Neuron (in vitro differentiated cells): ENCODE measurements around the gene LYZL2.

ENCODE experiments used
- H2AFZ ChIP-seq: one replicate; pipeline ENCODE4 v1.6.1; 2013; ENCODE audit warnings: low read depth, mild to moderate bottlenecking, inconsistent platforms, low read length, moderate library complexity
- H3K27me3 ChIP-seq: one replicate; pipeline ENCODE4 v1.6.1; 2013; ENCODE audit warnings: low read length; ENCODE audit not compliant: insufficient read depth
- H3K36me3 ChIP-seq: one replicate; pipeline ENCODE4 v1.6.1; 2013; ENCODE audit warnings: low read length; ENCODE audit not compliant: insufficient read depth
- H3K4me1 ChIP-seq: one replicate; pipeline ENCODE4 v1.6.1; 2013; ENCODE audit warnings: low read length; ENCODE audit not compliant: insufficient read depth
- H3K4me3 ChIP-seq: 2 replicates; pipeline ENCODE4 v1.5.1; 2013; ENCODE audit warnings: mild to moderate bottlenecking, low read length, moderate library complexity
- H3K9me3 ChIP-seq: one replicate; pipeline ENCODE4 v1.6.1; 2013; ENCODE audit warnings: low read length

Gene LYZL2

DNA sequence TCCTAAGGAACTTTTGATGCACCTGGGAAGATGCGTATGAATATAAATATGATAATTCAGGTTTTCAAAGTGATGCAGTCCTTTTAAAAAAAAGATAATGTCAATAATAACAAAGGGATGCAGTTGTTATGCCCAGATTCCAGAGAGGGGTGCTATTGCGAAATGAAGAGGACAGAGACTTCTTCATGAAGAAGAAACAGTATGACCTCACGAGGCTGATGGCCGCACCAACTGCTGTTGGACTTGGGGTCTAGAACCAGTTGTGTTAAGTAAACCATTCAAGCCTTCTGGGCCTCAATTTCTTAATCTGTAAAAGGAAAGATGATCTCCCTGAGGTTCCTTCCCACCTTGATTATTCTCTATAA, 55.1 kb downstream of the LYZL2 start:
- Histone ChIP-seq H3K36me3 (no peaks in the 10 kb centered on the region), H3K9me3 (no peaks in the 10 kb centered on the region), H2AFZ (no peak overlapping the region), H3K4me3 (no peak overlapping the region), H3K4me1 (peaks cover 4% of the 10 kb centered on the region), H3K27me3 (no peaks in the 10 kb centered on the region)

DNA sequence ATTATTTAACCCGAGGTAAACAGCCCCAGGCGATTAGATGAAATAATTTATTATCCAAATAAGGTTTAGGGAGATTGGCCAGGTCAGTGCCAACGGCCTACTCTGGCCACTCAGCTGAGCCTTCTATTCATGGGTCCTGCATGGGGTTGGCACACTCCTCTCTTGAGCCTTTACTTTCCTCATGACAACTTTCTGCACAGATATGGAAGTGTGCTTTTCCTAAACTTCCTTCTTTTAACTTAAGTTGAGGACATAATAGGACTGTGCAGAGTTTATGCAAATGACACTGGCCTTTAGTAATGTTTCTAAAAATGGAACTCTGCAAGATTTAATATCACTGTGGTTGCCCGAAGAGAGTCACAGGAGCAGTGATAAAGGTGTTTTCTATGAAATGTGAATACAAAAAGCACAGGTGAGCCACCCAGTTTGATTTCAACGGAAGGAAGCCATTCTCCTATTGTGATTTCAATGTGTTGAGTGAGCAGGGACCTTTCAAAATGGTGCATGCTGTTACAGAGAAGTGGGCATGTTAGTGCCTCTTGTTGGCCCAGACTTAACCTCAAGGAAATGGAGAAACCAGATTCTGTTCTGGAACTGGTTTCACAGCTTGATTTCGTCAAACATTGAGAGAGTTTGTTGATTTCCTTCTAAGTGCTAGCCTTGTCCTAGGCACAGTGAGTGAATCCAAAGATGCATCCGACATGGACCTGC, 55.7 kb downstream of the LYZL2 start:
- no peaks in the 10 kb centered on the region for H3K36me3 ChIP-seq
- H3K27me3 ChIP-seq, result no peaks in the 10 kb centered on the region
- no peaks in the 10 kb centered on the region for H3K4me1 ChIP-seq
- H2AFZ ChIP-seq, result no peak overlapping the region
- no peaks in the 10 kb centered on the region for H3K9me3 ChIP-seq
- no peak overlapping the region for H3K4me3 ChIP-seq

DNA sequence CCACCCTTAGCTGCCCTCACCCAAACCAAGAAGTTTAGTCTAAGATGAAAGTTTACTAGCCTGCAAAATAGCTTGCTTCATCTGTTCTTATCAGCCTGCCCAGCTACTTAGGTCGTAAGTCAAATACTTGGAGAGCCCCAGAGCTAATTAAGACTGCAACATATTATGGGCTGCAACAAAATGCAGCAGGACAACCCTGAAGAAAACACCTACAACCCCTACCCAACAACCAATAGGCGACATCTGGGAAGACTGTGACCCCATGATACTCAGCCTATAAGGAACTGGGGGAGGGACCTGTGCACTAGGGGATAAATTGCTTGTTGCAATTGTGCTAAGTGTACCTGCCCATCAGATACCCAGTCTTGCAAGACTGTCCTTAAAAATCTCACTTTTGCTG, 64.1 kb downstream of the LYZL2 start:
- H3K27me3 ChIP-seq, result no peaks in the 10 kb centered on the region
- no peaks in the 10 kb centered on the region for H3K4me1 ChIP-seq
- no peak overlapping the region for H3K4me3 ChIP-seq
- no peak overlapping the region for H2AFZ ChIP-seq
- H3K9me3 ChIP-seq, result no peaks in the 10 kb centered on the region
- no peaks in the 10 kb centered on the region for H3K36me3 ChIP-seq

DNA sequence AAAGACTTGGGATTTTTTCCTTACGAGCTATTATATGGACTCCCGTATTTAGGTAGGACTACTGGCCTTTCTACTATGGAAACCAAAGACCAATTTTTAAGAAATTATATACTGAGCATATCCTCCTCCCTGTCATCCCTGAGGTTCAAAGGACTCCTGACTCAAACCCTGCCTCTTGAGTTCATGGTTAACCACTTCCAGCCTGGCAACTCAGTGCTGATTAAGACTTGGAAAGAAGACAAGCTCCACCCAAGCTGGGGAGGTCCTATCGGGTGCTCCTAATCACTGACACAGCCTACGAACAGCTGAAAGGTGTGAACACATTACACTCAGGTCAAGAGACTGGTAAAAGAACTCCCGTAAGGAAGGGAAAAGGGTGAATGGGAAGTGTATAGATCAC, 66.8 kb downstream of the LYZL2 start:
- Histone ChIP-seq H3K4me3 (no peak overlapping the region), H3K9me3 (no peaks in the 10 kb centered on the region), H3K4me1 (peaks cover under 1% of the 10 kb centered on the region), H3K27me3 (no peaks in the 10 kb centered on the region), H3K36me3 (no peaks in the 10 kb centered on the region), H2AFZ (no peak overlapping the region)
